Measurements from ENCODE around the gene LDOC1.
"Not testable (repeated sequence)": the region's sequence is repeated elsewhere in the genome, so short reads cannot be mapped to it uniquely, and the experiment has no call there.

The LDOC1 gene

GRCh38 chrX:141176586-141177451 is at the start of gene LDOC1:
TSS of gene LDOC1 (minus strand) at chrX:141177129. CDS start at chrX:141177021, 108 bp downstream.
- peak; percentile 61 for DNase-seq (ENCODE audit: low read depth)

- DNase-seq (ENCODE audit: low read depth): no peak
Measured at GRCh38 chrX:141221611-141222010, 44.7 kb upstream of the LDOC1 start.

- DNase-seq (ENCODE audit: low read depth): no peak
Measured at GRCh38 chrX:141220342-141221008, 43.5 kb upstream of the LDOC1 start.

GRCh38 chrX:141214196-141214595 is 37.3 kb upstream of the LDOC1 start:
- no peak for DNase-seq (ENCODE audit: low read depth)

- DNase-seq (ENCODE audit: low read depth): no peak
Measured at GRCh38 chrX:141201962-141202361, 25.0 kb upstream of the LDOC1 start.

GRCh38 chrX:141188573-141188972 is 11.6 kb upstream of the LDOC1 start:
- not testable (repeated sequence) for DNase-seq (ENCODE audit: low read depth)

- no peak for DNase-seq (ENCODE audit: low read depth)
Measured at GRCh38 chrX:141185366-141185765, 8.4 kb upstream of the LDOC1 start.

- no peak for DNase-seq (ENCODE audit: low read depth)
Measured at GRCh38 chrX:141183000-141183399, 6.1 kb upstream of the LDOC1 start.

GRCh38 chrX:141180851-141181250 is 3.9 kb upstream of the LDOC1 start:
- no peak for DNase-seq (ENCODE audit: low read depth)

- no peak for DNase-seq (ENCODE audit: low read depth)
Measured at GRCh38 chrX:141175786-141176185, 1.1 kb downstream of the LDOC1 start.

GRCh38 chrX:141164406-141164805 is 12.5 kb downstream of the LDOC1 start:
- DNase-seq (ENCODE audit: low read depth): no peak

- DNase-seq (ENCODE audit: low read depth): no peak
Measured at GRCh38 chrX:141158084-141158483, 18.8 kb downstream of the LDOC1 start.

- DNase-seq (ENCODE audit: low read depth): not testable (repeated sequence)
Measured at GRCh38 chrX:141155231-141155630, 21.7 kb downstream of the LDOC1 start.

- no peak for DNase-seq (ENCODE audit: low read depth)
Measured at GRCh38 chrX:141142946-141143345, 34.0 kb downstream of the LDOC1 start.

- no peak for DNase-seq (ENCODE audit: low read depth)
Measured at GRCh38 chrX:141133272-141133671, 43.7 kb downstream of the LDOC1 start.

- no peak for DNase-seq (ENCODE audit: low read depth)
Measured at GRCh38 chrX:141127146-141127545, 49.8 kb downstream of the LDOC1 start.

Measured in activated T-cell treated with anti-CD3 and anti-CD28 coated beads for 1 hour (primary cell).